K562 (cell line): ENCODE results near the gene CD52. TPM values are rescaled to one million over a fixed set of nuclear protein-coding genes. Genes with fewer than 3 reads are reported as not detected.

Source experiments
- CBX3 ChIP-seq, 2 experiments: IDR thresholded peaks; 1 replicate in 1 of 2; 2 replicates in 1 of 2; pipeline ENCODE4 v1.6.1; 2012; ENCODE audit warnings: inconsistent platforms in 2 of 2, low read length in 2 of 2, borderline replicate concordance in 1 of 2, control low read depth in 1 of 2
- CTBP1 ChIP-seq: fragments of 450-650 bp; IDR thresholded peaks from 2 replicates; pipeline ENCODE4 v1.6.1; 2016; ENCODE audit warnings: borderline replicate concordance
- E2F1 ChIP-seq: sonication (generic); formaldehyde crosslinking; IDR thresholded peaks from 2 replicates; pipeline ENCODE4 v1.8.1; 2023; ENCODE audit warnings: mild to moderate bottlenecking, missing genetic modification reagents, moderate library complexity
- FOXP4 ChIP-seq: sonication (generic); formaldehyde crosslinking; IDR thresholded peaks from 2 replicates; pipeline ENCODE4 v1.8.0; 2022; ENCODE audit warnings: mild to moderate bottlenecking, missing genetic modification reagents, borderline replicate concordance
- PRDM10 ChIP-seq: fragments of 450-650 bp; IDR thresholded peaks from 2 replicates; pipeline ENCODE4 v1.6.1; 2018; ENCODE audit not compliant: partially characterized antibody
- SMARCE1 ChIP-seq: fragments of 450-650 bp; IDR thresholded peaks from 2 replicates; pipeline ENCODE4 v1.7.1; 2016; ENCODE audit warnings: mild to moderate bottlenecking
- TEAD4 ChIP-seq, 2 experiments: sonication (generic) in 1 of 2; formaldehyde crosslinking in 1 of 2; IDR thresholded peaks; 2 replicates each; pipeline versions ENCODE4 v1.6.1 to v1.8.0; 2012 to 2022; ENCODE audit warnings: borderline replicate concordance in 1 of 2, inconsistent platforms in 1 of 2, low read length in 1 of 2, mild to moderate bottlenecking in 1 of 2, missing genetic modification reagents in 1 of 2
- XRCC4 ChIP-seq: IDR thresholded peaks from one replicate; pipeline ENCODE4 v1.6.1; 2011; ENCODE audit not compliant: insufficient read depth, insufficient read length; ENCODE audit errors: extremely low read depth
- ZNF146 ChIP-seq: IDR thresholded peaks from one replicate; pipeline ENCODE4 v1.6.1; 2018; ENCODE audit warnings: missing compliant biosample characterization; ENCODE audit not compliant: unreplicated experiment
- ZNF518B ChIP-seq: fragments of 250-450 bp; sonication (Bioruptor Pico); IDR thresholded peaks from 2 replicates; pipeline ENCODE4 v1.5.0; 2021; ENCODE audit warnings: mild to moderate bottlenecking, moderate library complexity
- ZNF764 ChIP-seq: fragments of 250-450 bp; sonication (Bioruptor Pico); IDR thresholded peaks from 2 replicates; pipeline ENCODE4 v1.4.0; 2020; ENCODE audit warnings: low read depth, mild to moderate bottlenecking, moderate library complexity
- polyA plus RNA-seq, 8 experiments: library from polyadenylated mRNA; depleted of rRNA in 4 of 8; stranded (reverse) in 5 of 8; unstranded in 3 of 8; fragments of >200 nt; fragmentation: Nextera tagmentation in 2 of 8; fragmentation: Illumina TruSeq in 1 of 8; extraction: Ambion mirVana in 2 of 8; extraction: Trizol in 1 of 8; gene quantifications; 2 replicates each; pipeline versions ENCODE4 v1.2.1 to v1.2.3, GENCODE V29; 2011 to 2014; ENCODE audit warnings: inconsistent platforms in 1 of 8, missing spikeins in 1 of 8
- total RNA-seq, 7 experiments: library from RNA; depleted of rRNA in 6 of 7; stranded (reverse); fragments of >200 nt in 6 of 7; fragmentation: Illumina TruSeq in 2 of 7; extraction: Trizol in 2 of 7; gene quantifications; 2 replicates each; pipeline versions ENCODE4 v1.2.1 to v1.2.3, GENCODE V29; 2011 to 2021; ENCODE audit warnings: low replicate concordance in 1 of 7
- TF ChIP-seq, protein P1 (sequence below): fragments of 450-650 bp; formaldehyde crosslinking; IDR thresholded peaks from 2 replicates; pipeline ENCODE4 v1.4.0; 2020; ENCODE audit warnings: mild to moderate bottlenecking, moderate library complexity

The CD52 gene
- total and polyA plus RNA-seq, 9 of the 15 experiments (the other 6 are each of a cell fraction or from before 2014, with no cell fraction given), result 34.9 to 488 (median 173) TPM

DNA sequence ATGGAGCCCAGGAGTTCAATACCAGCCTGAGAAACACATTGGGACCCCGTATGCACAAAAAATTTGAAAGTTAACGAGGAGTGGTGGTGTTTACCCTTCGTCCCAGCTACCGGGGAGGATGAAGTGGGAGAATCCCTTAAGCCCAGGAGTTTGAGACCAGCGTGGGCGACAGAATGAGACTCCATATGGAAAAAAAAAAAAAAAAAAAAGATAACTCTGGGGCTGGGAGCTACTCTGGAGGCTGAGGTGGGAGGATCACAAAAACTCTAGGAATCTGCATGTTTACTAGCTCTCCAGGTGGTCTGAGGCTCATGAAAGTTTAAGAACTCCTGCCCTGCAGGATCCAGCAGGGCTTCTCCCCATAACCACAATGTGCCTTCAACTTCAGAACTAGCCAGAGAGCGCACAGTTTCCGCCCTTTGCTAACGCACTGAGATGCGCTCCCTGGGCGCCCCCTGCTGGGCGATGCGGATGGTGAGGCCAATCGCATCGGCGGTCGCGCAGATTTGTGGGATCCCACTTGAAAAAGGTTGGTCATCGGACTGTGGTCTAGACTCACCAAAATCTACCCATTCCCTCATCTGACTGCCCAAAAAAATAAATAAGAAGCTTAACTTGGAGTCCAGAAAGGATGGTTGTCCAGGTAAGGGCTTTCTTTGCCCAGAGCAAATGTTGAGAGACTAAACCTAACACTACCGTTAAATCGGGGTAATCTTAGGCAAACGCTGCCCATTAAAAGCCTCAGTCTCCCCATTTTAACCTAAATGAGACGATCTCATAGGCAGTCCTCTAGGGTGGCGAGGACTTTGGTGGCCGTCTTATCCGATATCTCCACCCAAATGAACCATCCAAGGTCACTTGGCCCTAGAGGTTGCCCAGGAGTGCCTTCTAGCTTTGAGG is 46.0 kb downstream of the CD52 start (continued):
- TF ChIP-seq E2F1 (CRISPR knock-in tag) (no peak), CBX3 (IDR thresholded peaks at IDR 0.05; ENCODE audit: borderline replicate concordance in 1 of 2, low read length in 2 of 2) (no peak), ZNF764 (0 out of 2 replicates have a peak, but pooled peaks have one; percentile 28), TEAD4 (IDR thresholded peaks at IDR 0.05; ENCODE audit: low read length) (peak; percentile 29; the same call in 1 of the 2 replicates), TEAD4 (CRISPR knock-in tag; IDR thresholded peaks at IDR 0.05; ENCODE audit: borderline replicate concordance) (no peak), XRCC4 (no peak), ZNF518B (CRISPR knock-in tag) (no peak), SMARCE1 (no peak), CTBP1 (peak; percentile 72; the same call in 1 of the 2 replicates), FOXP4 (CRISPR knock-in tag) (0 out of 2 replicates have a peak, but pooled peaks have one; percentile 79), PRDM10 (peak; percentile 14), ZNF146 (CRISPR knock-in tag) (no peak)
- TF ChIP-seq, protein P1, sequence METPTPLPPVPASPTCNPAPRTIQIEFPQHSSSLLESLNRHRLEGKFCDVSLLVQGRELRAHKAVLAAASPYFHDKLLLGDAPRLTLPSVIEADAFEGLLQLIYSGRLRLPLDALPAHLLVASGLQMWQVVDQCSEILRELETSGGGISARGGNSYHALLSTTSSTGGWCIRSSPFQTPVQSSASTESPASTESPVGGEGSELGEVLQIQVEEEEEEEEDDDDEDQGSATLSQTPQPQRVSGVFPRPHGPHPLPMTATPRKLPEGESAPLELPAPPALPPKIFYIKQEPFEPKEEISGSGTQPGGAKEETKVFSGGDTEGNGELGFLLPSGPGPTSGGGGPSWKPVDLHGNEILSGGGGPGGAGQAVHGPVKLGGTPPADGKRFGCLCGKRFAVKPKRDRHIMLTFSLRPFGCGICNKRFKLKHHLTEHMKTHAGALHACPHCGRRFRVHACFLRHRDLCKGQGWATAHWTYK, result no peak
